Esophagus (tissue), 2 donors: ENCODE measurements around the gene FNDC5. TPM values are rescaled to one million over a fixed set of nuclear protein-coding genes. Genes with fewer than 3 reads are reported as not detected.

Experiments
- H3K27ac ChIP-seq, 2 donors: one replicate each; pipeline ENCODE4 v1.5.1; 2013; ENCODE audit warnings: low read depth in 2 of 2, mild to moderate bottlenecking in 2 of 2, inconsistent platforms in 1 of 2, low read length in 1 of 2, moderate library complexity in 1 of 2
- H3K27me3 ChIP-seq, 2 donors: one replicate each; pipeline ENCODE4 v1.6.1; 2013; ENCODE audit warnings: low read length in 2 of 2, control low read depth in 1 of 2, mild to moderate bottlenecking in 1 of 2; ENCODE audit not compliant: insufficient read depth in 2 of 2, control insufficient read depth in 1 of 2
- H3K36me3 ChIP-seq, 2 donors: one replicate each; pipeline ENCODE4 v1.6.1; 2013; ENCODE audit warnings: low read length in 1 of 2; ENCODE audit not compliant: control insufficient read depth in 2 of 2, insufficient read depth in 2 of 2
- H3K4me1 ChIP-seq, 2 donors: one replicate each; pipeline ENCODE4 v1.6.1; 2013; ENCODE audit warnings: low read length in 1 of 2; ENCODE audit not compliant: control insufficient read depth in 2 of 2, insufficient read depth in 2 of 2
- H3K4me3 ChIP-seq, 2 donors: one replicate each; pipeline ENCODE4 v1.5.1; 2013; ENCODE audit warnings: low read length in 2 of 2, mild to moderate bottlenecking in 2 of 2, low read depth in 1 of 2, moderate library complexity in 1 of 2
- H3K9me3 ChIP-seq, 2 donors: one replicate each; pipeline ENCODE4 v1.6.1; 2013; ENCODE audit warnings: mild to moderate bottlenecking in 2 of 2, low read depth in 1 of 2, low read length in 1 of 2, moderate library complexity in 1 of 2; ENCODE audit not compliant: control insufficient read depth in 2 of 2, insufficient read depth in 1 of 2
- WGBS, 2 donors: extraction: QIAGEN DNeasy Blood & Tissue Kit; methylation state at CpG; one replicate each; pipeline ENCODE4 v1.1.7; 2013; 5-methylcytosine and 5-hydroxymethylcytosine counted together
- polyA plus RNA-seq, 2 donors: library from polyadenylated mRNA; stranded (reverse); fragments of 200-250 nt; gene quantifications; one replicate each; pipeline ENCODE4 v1.2.3, GENCODE V29; 2013
- donor health status: healthy with polysubstance abuse.
- donor health status: Bipolar disorder and iron deficiency.

The FNDC5 gene
- polyA plus RNA-seq, 2 donors: 0.53 to 0.90 TPM

DNA sequence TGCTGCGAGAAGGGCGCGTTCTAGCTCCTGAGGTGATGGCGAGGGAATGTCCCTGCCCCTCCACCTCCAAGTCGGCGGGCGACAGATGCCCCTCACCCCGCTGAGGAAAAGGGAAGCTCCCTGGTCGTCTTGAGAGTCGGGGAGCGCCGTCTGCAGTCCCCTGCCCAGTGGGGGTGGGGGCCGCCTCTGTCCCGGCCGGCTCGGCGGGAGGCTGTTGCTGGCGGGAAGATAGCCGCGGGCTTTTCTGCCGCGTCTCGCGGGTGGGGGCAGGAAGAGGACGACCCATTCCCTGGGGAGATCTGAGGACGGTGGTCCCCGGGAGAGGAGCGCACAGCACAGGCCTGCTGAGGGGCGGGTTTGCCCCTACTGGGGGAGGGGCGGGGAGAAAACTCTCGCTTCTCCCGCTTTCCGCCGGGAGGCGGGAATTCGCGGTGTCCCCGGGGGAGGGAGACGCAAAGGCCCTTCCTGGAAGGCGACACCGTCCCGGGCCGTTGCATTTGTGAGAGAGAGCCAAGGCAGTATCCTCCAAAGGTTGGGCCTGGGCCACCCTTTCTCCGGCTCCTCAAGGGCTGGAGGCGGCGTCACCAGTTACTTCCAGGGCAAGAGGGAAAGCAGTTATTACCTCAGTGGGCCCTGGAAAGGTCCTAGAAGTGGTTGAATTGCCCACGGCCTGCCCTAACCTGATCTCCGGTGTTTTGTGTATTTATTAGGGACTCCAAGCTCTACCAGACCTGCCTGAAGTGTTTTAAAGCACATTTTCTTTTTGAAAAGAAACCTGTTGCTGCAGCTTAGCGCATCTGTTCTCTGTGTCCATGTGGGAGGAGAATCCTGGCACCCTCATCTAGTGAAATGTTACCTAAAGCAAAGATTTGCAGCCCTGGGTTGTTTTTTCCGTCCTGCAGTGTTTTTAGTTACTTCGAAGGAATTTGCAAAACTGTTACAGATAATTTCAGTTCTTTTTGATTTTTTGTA, 52.6 kb downstream of the FNDC5 start:
- H3K27me3 ChIP-seq: no peaks in the 10 kb centered on the region
- peak overlapping the region; percentile 86 to 95 for H3K4me3 ChIP-seq
- H3K9me3 ChIP-seq: no peaks in the 10 kb centered on the region
- H3K4me1 ChIP-seq: peaks cover 0 to 2% of the 10 kb centered on the region in 2 donors
- WGBS, 2 donors: 1% methylated on average over 30 to 51 of the region's 51 CpGs
- H3K36me3 ChIP-seq: no peaks in the 10 kb centered on the region
- H3K27ac ChIP-seq: peak overlapping the region; percentile 89 to 95

DNA sequence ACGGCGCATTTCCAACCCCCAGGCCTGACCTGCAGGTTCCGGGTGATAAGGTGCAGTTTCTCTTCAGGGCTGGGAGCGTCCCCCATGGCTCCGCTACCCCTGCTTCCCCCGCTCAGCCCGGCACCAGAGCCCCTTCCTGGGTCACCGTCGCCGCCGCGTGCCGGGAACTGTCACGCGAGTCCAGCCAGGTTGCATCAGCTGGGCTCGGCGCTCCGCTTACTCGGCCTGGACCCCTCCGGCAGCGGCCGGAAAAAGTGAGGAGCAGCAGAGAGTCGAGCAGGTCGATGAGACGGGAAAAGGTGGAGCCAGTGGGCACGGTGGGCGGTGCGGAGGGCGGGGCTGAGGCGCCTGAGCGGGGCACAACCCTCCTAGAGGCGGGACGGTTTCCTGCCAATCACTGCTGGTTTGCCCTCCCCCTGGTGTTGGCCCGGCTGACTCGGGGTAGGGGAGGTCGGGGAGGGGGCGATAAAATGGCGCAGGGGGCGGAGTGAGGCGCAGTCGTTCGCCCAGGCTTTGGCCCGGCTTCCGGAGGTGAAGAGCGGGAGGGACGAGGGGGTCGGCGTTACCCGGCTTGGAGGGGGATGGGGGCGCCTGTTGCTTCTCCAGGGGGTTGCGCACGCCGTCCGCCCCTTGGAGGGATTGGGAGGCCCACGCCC, 53.4 kb downstream of the FNDC5 start, which contains the start of the genes S100PBP and YARS1:
Gene S100PBP (plus strand): TSS at position 495 of the 656 bp plus-strand sequence. CDS start 8,447 bp downstream, outside the sequence.
Gene YARS1 (minus strand): TSS at position 200 of the 656 bp plus-strand sequence. CDS start 114 bp downstream, at position 86.
- no peaks in the 10 kb centered on the region for H3K36me3 ChIP-seq
- H3K27me3 ChIP-seq: no peaks in the 10 kb centered on the region
- peak within 1 kb of the TSS; percentile 86 to 95 for H3K4me3 ChIP-seq
- H3K27ac ChIP-seq: peak within 1 kb of the TSS; percentile 89 to 95
- peaks cover 0 to 2% of the 10 kb centered on the region in 2 donors for H3K4me1 ChIP-seq
- no peaks in the 10 kb centered on the region for H3K9me3 ChIP-seq
- 1% methylated on average over 46 to 55 of the region's 55 CpGs for WGBS, 2 donors

DNA sequence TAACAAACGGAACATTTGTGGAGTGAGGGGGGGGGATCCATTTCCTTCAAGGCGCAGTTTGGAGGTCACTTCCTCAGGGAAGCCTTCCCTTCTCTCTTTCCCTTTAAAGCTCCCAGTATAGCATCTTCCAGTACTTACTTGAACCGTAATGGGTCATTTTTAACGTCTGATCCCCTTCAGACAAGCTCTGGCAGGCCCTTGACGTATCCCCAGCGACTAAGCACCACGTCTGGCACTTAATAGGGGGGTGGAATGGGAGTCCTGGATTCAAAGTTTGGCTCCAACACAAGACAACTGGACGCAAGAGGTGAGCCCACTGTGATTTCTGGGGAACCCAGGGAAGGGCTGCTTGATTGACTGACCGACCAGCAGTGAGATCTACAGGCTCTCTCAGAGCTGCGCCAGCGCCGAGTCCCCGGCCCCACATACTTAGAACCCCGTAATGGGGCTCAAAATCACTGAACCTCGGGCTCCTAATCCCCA, 54.0 kb downstream of the FNDC5 start:
- no peaks in the 10 kb centered on the region for H3K9me3 ChIP-seq
- H3K27ac ChIP-seq: peak overlapping the region; percentile 89
- H3K4me1 ChIP-seq: peaks cover 0 to 2% of the 10 kb centered on the region in 2 donors
- peak overlapping the region; percentile 86 to 95 for H3K4me3 ChIP-seq
- no peaks in the 10 kb centered on the region for H3K36me3 ChIP-seq
- H3K27me3 ChIP-seq: no peaks in the 10 kb centered on the region
- WGBS, 2 donors: 0% methylated on average over 15 of the region's 15 CpGs

DNA sequence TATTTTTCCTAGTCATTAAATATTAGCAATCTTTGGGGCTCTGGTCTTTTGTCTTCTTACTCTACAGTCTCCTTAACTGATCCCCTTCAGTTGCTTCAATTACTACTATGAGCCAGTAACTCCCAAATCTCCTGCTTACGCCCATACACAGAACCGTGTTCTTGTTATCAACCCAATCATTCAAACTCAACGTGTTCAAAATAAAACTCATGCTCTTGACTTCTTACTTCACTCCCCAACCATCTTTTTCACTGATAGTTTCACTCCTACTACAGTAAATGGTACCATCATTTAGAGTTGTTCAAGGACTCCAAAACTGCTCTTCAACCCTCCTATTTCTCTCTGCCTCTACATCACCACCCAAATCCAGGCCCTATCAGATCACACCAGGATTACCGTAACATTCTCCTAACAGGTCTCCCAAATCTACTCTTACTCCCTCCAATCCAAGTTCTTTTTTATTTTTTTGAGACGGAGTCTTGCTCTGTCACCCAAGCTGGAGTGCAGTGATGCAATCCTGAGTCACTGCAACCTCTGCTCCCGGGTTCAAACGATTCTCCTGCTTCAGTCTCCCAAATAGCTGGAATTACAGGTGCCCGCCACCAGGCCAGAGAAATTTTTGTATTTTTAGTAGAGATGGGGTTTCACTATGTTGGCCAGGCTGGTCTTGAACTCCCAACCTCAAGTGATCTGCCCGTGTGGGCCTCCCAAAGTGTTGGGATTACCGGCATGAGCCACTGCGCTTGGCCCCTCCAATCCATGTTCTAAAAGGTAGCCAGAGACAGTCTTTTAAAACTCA, 56.6 kb downstream of the FNDC5 start:
- 82% methylated on average over 11 of the region's 11 CpGs for WGBS, 2 donors
- Histone ChIP-seq H3K4me1 (peaks cover 0 to 2% of the 10 kb centered on the region in 2 donors), H3K9me3 (no peaks in the 10 kb centered on the region), H3K27me3 (no peaks in the 10 kb centered on the region), H3K36me3 (peaks cover 6 to 7% of the 10 kb centered on the region in 2 donors), H3K27ac (no peak overlapping the region), H3K4me3 (no peak overlapping the region)

Other genes starting within 250 kb of the FNDC5 start
- gene ZBTB8OS, start 220.4 kb downstream of the FNDC5 start, polyA plus RNA-seq: 10 to 100 TPM; 40.2 to 41.8 TPM
- gene RBBP4, start 219.7 kb downstream of the FNDC5 start, polyA plus RNA-seq: 10 to 100 TPM; 28.3 to 47.0 TPM
- gene SYNC, start 168.1 kb downstream of the FNDC5 start, polyA plus RNA-seq: 1 to 10 TPM; 2.8 to 4.9 TPM
- 10 to 100 TPM; 33.2 to 52.2 TPM for gene YARS1, start 53.6 kb downstream of the FNDC5 start, polyA plus RNA-seq
- gene S100PBP, start 53.3 kb downstream of the FNDC5 start, polyA plus RNA-seq: 10 to 100 TPM in 1 of 2 donors, 1 to 10 TPM in 1; 4.6 to 11.4 TPM
- under 1 TPM in 1 of 2 donors, not detected in 1; 0.15 TPM for gene HPCA, start 15.6 kb upstream of the FNDC5 start, polyA plus RNA-seq
- gene TMEM54, start 30.5 kb upstream of the FNDC5 start, polyA plus RNA-seq: 100 to 1,000 TPM in 1 of 2 donors, 10 to 100 TPM in 1; 93.0 to 133 TPM
- 10 to 100 TPM; 10.7 to 19.9 TPM for gene RNF19B, start 93.9 kb upstream of the FNDC5 start, polyA plus RNA-seq
- 100 to 1,000 TPM in 1 of 2 donors, 10 to 100 TPM in 1; 63.2 to 106 TPM for gene AK2, start 166.0 kb upstream of the FNDC5 start, polyA plus RNA-seq
- under 1 TPM; 0.63 to 0.72 TPM for gene AZIN2, start 210.2 kb upstream of the FNDC5 start, polyA plus RNA-seq